IPS-15b (cell line): ENCODE measurements around the gene OFD1.

Source experiments
- H3K27me3 ChIP-seq: one replicate; pipeline ENCODE4 v1.6.1; 2013; ENCODE audit warnings: low read length; ENCODE audit not compliant: control insufficient read depth, insufficient read depth
- H3K36me3 ChIP-seq: one replicate; pipeline ENCODE4 v1.6.1; 2013; ENCODE audit warnings: low read length; ENCODE audit not compliant: control insufficient read depth, insufficient read depth
- H3K4me1 ChIP-seq: one replicate; pipeline ENCODE4 v1.6.1; 2013; ENCODE audit warnings: mild to moderate bottlenecking, low read length; ENCODE audit not compliant: control insufficient read depth, insufficient read depth
- H3K4me3 ChIP-seq: one replicate; pipeline ENCODE4 v1.5.1; 2013; ENCODE audit warnings: low read depth, low read length
- H3K9ac ChIP-seq: one replicate; pipeline ENCODE4 v1.6.1; 2013; ENCODE audit warnings: low read depth, mild to moderate bottlenecking, low read length
- H3K9me3 ChIP-seq: one replicate; pipeline ENCODE4 v1.6.1; 2013; ENCODE audit warnings: mild to moderate bottlenecking, low read length; ENCODE audit not compliant: control insufficient read depth, insufficient read depth

OFD1 gene

GRCh38 chrX:13780868-13781427 is 46.4 kb downstream of the OFD1 start:
- Histone ChIP-seq H3K9me3 (no peaks in the 10 kb centered on the region), H3K36me3 (peaks cover 24% of the 10 kb centered on the region), H3K27me3 (no peaks in the 10 kb centered on the region)

GRCh38 chrX:13786048-13786447 is 51.5 kb downstream of the OFD1 start:
- H3K4me1 ChIP-seq = no peaks in the 10 kb centered on the region
- H3K9me3 ChIP-seq = no peaks in the 10 kb centered on the region
- no peaks in the 10 kb centered on the region for H3K27me3 ChIP-seq
- peaks cover 10% of the 10 kb centered on the region for H3K36me3 ChIP-seq
- no peak overlapping the region for H3K9ac ChIP-seq
- H3K4me3 ChIP-seq = no peak overlapping the region

More at GRCh38 chrX:13780868-13781427, 46.4 kb downstream of the OFD1 start:
- Histone ChIP-seq H3K9ac (no peak overlapping the region), H3K4me3 (no peak overlapping the region), H3K4me1 (no peaks in the 10 kb centered on the region)

GRCh38 chrX:13790206-13791131 is 55.9 kb downstream of the OFD1 start:
- no peak overlapping the region for H3K4me3 ChIP-seq
- H3K9me3 ChIP-seq = no peaks in the 10 kb centered on the region
- peaks cover 12% of the 10 kb centered on the region for H3K4me1 ChIP-seq
- H3K9ac ChIP-seq = no peak overlapping the region
- H3K36me3 ChIP-seq = no peaks in the 10 kb centered on the region
- H3K27me3 ChIP-seq = no peaks in the 10 kb centered on the region

- H3K4me3 ChIP-seq = no peak overlapping the region
- peaks cover 12% of the 10 kb centered on the region for H3K4me1 ChIP-seq
- H3K27me3 ChIP-seq = no peaks in the 10 kb centered on the region
- H3K9ac ChIP-seq = no peak overlapping the region
- H3K36me3 ChIP-seq = no peaks in the 10 kb centered on the region
- no peaks in the 10 kb centered on the region for H3K9me3 ChIP-seq
Measured at GRCh38 chrX:13791145-13791544, 56.6 kb downstream of the OFD1 start.

- Histone ChIP-seq H3K27me3 (no peaks in the 10 kb centered on the region), H3K9ac (no peak overlapping the region), H3K36me3 (no peaks in the 10 kb centered on the region), H3K4me1 (peaks cover 12% of the 10 kb centered on the region), H3K4me3 (no peak overlapping the region), H3K9me3 (no peaks in the 10 kb centered on the region)
Measured at GRCh38 chrX:13791559-13791958, 57.0 kb downstream of the OFD1 start.

- Histone ChIP-seq H3K9ac (no peak overlapping the region), H3K36me3 (no peaks in the 10 kb centered on the region), H3K9me3 (no peaks in the 10 kb centered on the region), H3K4me1 (peaks cover 12% of the 10 kb centered on the region), H3K4me3 (no peak overlapping the region), H3K27me3 (no peaks in the 10 kb centered on the region)
Measured at GRCh38 chrX:13793897-13794296, 59.3 kb downstream of the OFD1 start.

- Histone ChIP-seq H3K4me3 (no peak overlapping the region), H3K9ac (no peak overlapping the region), H3K27me3 (no peaks in the 10 kb centered on the region), H3K4me1 (peaks cover 12% of the 10 kb centered on the region), H3K36me3 (no peaks in the 10 kb centered on the region), H3K9me3 (no peaks in the 10 kb centered on the region)
Measured at GRCh38 chrX:13794417-13794816, 59.9 kb downstream of the OFD1 start.

- no peaks in the 10 kb centered on the region for H3K36me3 ChIP-seq
- no peaks in the 10 kb centered on the region for H3K27me3 ChIP-seq
Measured at GRCh38 chrX:13797512-13797911, 63.0 kb downstream of the OFD1 start.

GRCh38 chrX:13798184-13798583 is 63.6 kb downstream of the OFD1 start:
- no peak overlapping the region for H3K9ac ChIP-seq
- no peak overlapping the region for H3K4me3 ChIP-seq
- no peaks in the 10 kb centered on the region for H3K27me3 ChIP-seq
- H3K4me1 ChIP-seq = peaks cover 19% of the 10 kb centered on the region
- H3K36me3 ChIP-seq = no peaks in the 10 kb centered on the region
- no peaks in the 10 kb centered on the region for H3K9me3 ChIP-seq

More at GRCh38 chrX:13797512-13797911, 63.0 kb downstream of the OFD1 start:
- Histone ChIP-seq H3K9me3 (no peaks in the 10 kb centered on the region), H3K9ac (no peak overlapping the region), H3K4me1 (peaks cover 16% of the 10 kb centered on the region), H3K4me3 (no peak overlapping the region)

- no peak overlapping the region for H3K9ac ChIP-seq
- H3K4me3 ChIP-seq = no peak overlapping the region
- no peaks in the 10 kb centered on the region for H3K27me3 ChIP-seq
- H3K36me3 ChIP-seq = no peaks in the 10 kb centered on the region
- no peaks in the 10 kb centered on the region for H3K9me3 ChIP-seq
- peaks cover 28% of the 10 kb centered on the region for H3K4me1 ChIP-seq
Measured at GRCh38 chrX:13803116-13803515, 68.6 kb downstream of the OFD1 start.

GRCh38 chrX:13805241-13805640 is 70.7 kb downstream of the OFD1 start:
- peaks cover 28% of the 10 kb centered on the region for H3K4me1 ChIP-seq
- H3K36me3 ChIP-seq = no peaks in the 10 kb centered on the region
- no peak overlapping the region for H3K4me3 ChIP-seq
- no peak overlapping the region for H3K9ac ChIP-seq
- no peaks in the 10 kb centered on the region for H3K9me3 ChIP-seq
- no peaks in the 10 kb centered on the region for H3K27me3 ChIP-seq

GRCh38 chrX:13808293-13808692 is 73.7 kb downstream of the OFD1 start:
- peaks cover 13% of the 10 kb centered on the region for H3K4me1 ChIP-seq
- no peaks in the 10 kb centered on the region for H3K36me3 ChIP-seq
- no peak overlapping the region for H3K9ac ChIP-seq
- H3K4me3 ChIP-seq = no peak overlapping the region
- H3K27me3 ChIP-seq = no peaks in the 10 kb centered on the region
- H3K9me3 ChIP-seq = no peaks in the 10 kb centered on the region
